Measurements from ENCODE around the gene RPL32. TPM values are rescaled to one million over a fixed set of nuclear protein-coding genes. Genes with fewer than 3 reads are reported as not detected.

Gene RPL32
- total and polyA plus RNA-seq, 9 of the 15 experiments (the other 6 are each of a cell fraction or from before 2014, with no cell fraction given): 2,738 to 6,200 (median 4,286) TPM

- TF ChIP-seq ETV1 (tag; conservative IDR thresholded peaks at IDR 0.05; ENCODE audit: low read depth): no peak
- TF ChIP-seq HMG20B (CRISPR knock-in tag; IDR thresholded peaks at IDR 0.05): no peak
- no peak for TF ChIP-seq GTF2F1 (IDR thresholded peaks at IDR 0.05; ENCODE audit: low read depth, low read length)
- no peak for TF ChIP-seq KLF13 (tag; IDR thresholded peaks at IDR 0.05; ENCODE audit: borderline replicate concordance, low read depth)
- TF ChIP-seq MCM3 (IDR thresholded peaks at IDR 0.05): no peak
- no peak for TF ChIP-seq STAT6 (CRISPR knock-in tag; IDR thresholded peaks at IDR 0.05)
- no peak for TF ChIP-seq ZNF511 (CRISPR knock-in tag; IDR thresholded peaks at IDR 0.05)
- TF ChIP-seq KDM4B (IDR thresholded peaks at IDR 0.05; ENCODE audit: borderline replicate concordance in 2 of 2, low read depth in 1 of 2): no peak
- TF ChIP-seq SNAPC5 (CRISPR knock-in tag; IDR thresholded peaks at IDR 0.05): no peak
- 60% methylated on average over 12 of the region's 12 CpGs for WGBS (ENCODE audit: insufficient coverage, low coverage, missing lambda C conversion rate)
- Histone ChIP-seq H3K79me2 (ENCODE audit: control insufficient read depth, insufficient read depth, low read length) (no peaks in the 10 kb centered on the region), H3K4me2 (ENCODE audit: insufficient read depth, low read length) (no peak overlapping the region), H2AFZ (ENCODE audit: low read depth, low read length) (no peak overlapping the region), H3K36me3 (ENCODE audit: control insufficient read depth, insufficient read depth, low read length) (no peaks in the 10 kb centered on the region), H3K27me3 (ENCODE audit: control insufficient read depth in 2 of 2, insufficient read depth in 2 of 2, low read length in 2 of 2) (no peaks in the 10 kb centered on the region), H3K4me1 (replicated peaks in 1 of 2; ENCODE audit: control insufficient read depth in 2 of 2, insufficient read depth in 2 of 2, low read length in 2 of 2) (peaks cover 16 to 47% of the 10 kb centered on the region in 2 experiments), H3K9ac (ENCODE audit: insufficient read depth in 1 of 2, low read depth in 2 of 2, low read length in 2 of 2) (no peak overlapping the region), H3K27ac (ENCODE audit: extremely low read depth, low read depth, low read length) (no peak overlapping the region), H3K9me1 (ENCODE audit: control insufficient read depth, insufficient read depth, low read length) (no peaks in the 10 kb centered on the region), H4K20me1 (replicated peaks; ENCODE audit: control insufficient read depth, insufficient read depth, low read length) (no peaks in the 10 kb centered on the region), H3K4me3 (no peak overlapping the region), H3K9me3 (replicated peaks; ENCODE audit: control insufficient read depth, insufficient read depth, low read depth, low read length) (no peaks in the 10 kb centered on the region)
- ATAC-seq: no peak
- FAIRE-seq: no peak
- no peak for DNase-seq (ENCODE audit: extremely low read depth in 1 of 4, low spot score in 3 of 4)
- POLR2A ChIA-PET: no interaction called here
- CTCF ChIA-PET (ENCODE audit: low intra/inter-chr PET ratio): no interaction called here
- intact Hi-C loops (cut with micrococcal nuclease) (no loop called here), in situ Hi-C loops (cut with MboI) (no loop called here)
- no TSS peak for BruUV-seq (replicated peaks)
Measured at GRCh38 chr3:12871404-12871983, 30.1 kb upstream of the RPL32 start.
